Endothelial cell (in vitro differentiated cells): ENCODE measurements around the gene ABCA3. TPM values are rescaled to one million over a fixed set of nuclear protein-coding genes. Genes with fewer than 3 reads are reported as not detected.
A peak's percentile ranks its signal among the peaks of the same experiment; 100 is the strongest.

Source experiments
- DNase-seq: peaks from one replicate; pipeline ENCODE4 v3.0.0; 2021; ENCODE audit warnings: low spot score
- H3K27ac Mint-ChIP-seq: one replicate; pipeline ENCODE4 v1.8.0; 2021; ENCODE audit warnings: mixed read lengths, inconsistent platforms; ENCODE audit not compliant: unreplicated experiment
- H3K27me3 Mint-ChIP-seq: one replicate; pipeline ENCODE4 v1.8.0; 2021; ENCODE audit warnings: mild to moderate bottlenecking, moderate library complexity, mixed read lengths, inconsistent platforms; ENCODE audit not compliant: unreplicated experiment
- H3K36me3 Mint-ChIP-seq: one replicate; pipeline ENCODE4 v1.8.0; 2021; ENCODE audit warnings: mild to moderate bottlenecking, low read depth, mixed read lengths, inconsistent platforms; ENCODE audit not compliant: unreplicated experiment
- H3K4me1 Mint-ChIP-seq: one replicate; pipeline ENCODE4 v1.8.0; 2021; ENCODE audit warnings: mild to moderate bottlenecking, mixed read lengths, inconsistent platforms; ENCODE audit not compliant: unreplicated experiment
- H3K4me3 Mint-ChIP-seq: one replicate; pipeline ENCODE4 v1.8.0; 2021; ENCODE audit warnings: mild to moderate bottlenecking, mixed read lengths, inconsistent platforms; ENCODE audit not compliant: unreplicated experiment
- H3K9me3 Mint-ChIP-seq: one replicate; pipeline ENCODE4 v1.8.0; 2021; ENCODE audit warnings: mixed read lengths, inconsistent platforms; ENCODE audit not compliant: unreplicated experiment
- microRNA-seq: library from miRNA; unstranded; fragments of <30 nt; microRNA quantifications from one replicate; pipeline ENCODE4, GENCODE V29; 2020; ENCODE audit not compliant: unreplicated experiment
- total RNA-seq: library from RNA; stranded (reverse); fragmentation: NEBNext Ultra II Directional; extraction: Animal tissue kit (Norgen Biotek cat#: 25700); gene quantifications from one replicate; pipeline ENCODE4 v1.2.1, GENCODE V29; 2021; ENCODE audit not compliant: unreplicated experiment
- TF ChIP-seq, protein P1 (sequence below): fragments of 200-600 bp; sonication (generic); IDR thresholded peaks from one replicate; pipeline ENCODE4 v1.5.0; 2021; ENCODE audit warnings: antibody characterized with exemption; ENCODE audit not compliant: unreplicated experiment

ABCA3 gene
- total RNA-seq, 1 donor from 2014 or later: 10.4 TPM

GRCh38 chr16:2226245-2226793, 114.2 kb downstream of the ABCA3 start:
- H3K4me3 Mint-ChIP-seq: peak overlapping the region; percentile 25

More at GRCh38 chr16:2226245-2226793, 114.2 kb downstream of the ABCA3 start:
- Mint-ChIP-seq H3K36me3 (no peaks in the 10 kb centered on the region), H3K9me3 (no peaks in the 10 kb centered on the region), H3K27ac (no peak overlapping the region), H3K4me1 (no peaks in the 10 kb centered on the region), H3K27me3 (peaks cover 6% of the 10 kb centered on the region)
- TF ChIP-seq, protein P1, sequence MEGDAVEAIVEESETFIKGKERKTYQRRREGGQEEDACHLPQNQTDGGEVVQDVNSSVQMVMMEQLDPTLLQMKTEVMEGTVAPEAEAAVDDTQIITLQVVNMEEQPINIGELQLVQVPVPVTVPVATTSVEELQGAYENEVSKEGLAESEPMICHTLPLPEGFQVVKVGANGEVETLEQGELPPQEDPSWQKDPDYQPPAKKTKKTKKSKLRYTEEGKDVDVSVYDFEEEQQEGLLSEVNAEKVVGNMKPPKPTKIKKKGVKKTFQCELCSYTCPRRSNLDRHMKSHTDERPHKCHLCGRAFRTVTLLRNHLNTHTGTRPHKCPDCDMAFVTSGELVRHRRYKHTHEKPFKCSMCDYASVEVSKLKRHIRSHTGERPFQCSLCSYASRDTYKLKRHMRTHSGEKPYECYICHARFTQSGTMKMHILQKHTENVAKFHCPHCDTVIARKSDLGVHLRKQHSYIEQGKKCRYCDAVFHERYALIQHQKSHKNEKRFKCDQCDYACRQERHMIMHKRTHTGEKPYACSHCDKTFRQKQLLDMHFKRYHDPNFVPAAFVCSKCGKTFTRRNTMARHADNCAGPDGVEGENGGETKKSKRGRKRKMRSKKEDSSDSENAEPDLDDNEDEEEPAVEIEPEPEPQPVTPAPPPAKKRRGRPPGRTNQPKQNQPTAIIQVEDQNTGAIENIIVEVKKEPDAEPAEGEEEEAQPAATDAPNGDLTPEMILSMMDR: no peak
- no peak for DNase-seq

Small RNA genes within 50 kb of the gene (microRNA-seq; reads per million reads assigned to microRNA genes)
- 0.83 reads per million, percentile 7 among the genes with 10 or more reads in this experiment for gene MIR3677
- not detected for gene MIR4717

Other genes starting within 250 kb of the ABCA3 start
- gene PKD1, start 204.8 kb downstream of the ABCA3 start, total RNA-seq: 70.0 TPM
- gene RAB26, start 192.1 kb downstream of the ABCA3 start, total RNA-seq: 1.9 TPM
- 190 TPM for gene TRAF7, start 184.9 kb downstream of the ABCA3 start, total RNA-seq
- 2.4 TPM for gene CASKIN1, start 144.1 kb downstream of the ABCA3 start, total RNA-seq
- 35.4 TPM for gene MLST8, start 135.3 kb downstream of the ABCA3 start, total RNA-seq
- 21.1 TPM for gene BRICD5, start 129.9 kb downstream of the ABCA3 start, total RNA-seq
- 31.5 TPM for gene PGP, start 125.9 kb downstream of the ABCA3 start, total RNA-seq
- gene E4F1, start 117.1 kb downstream of the ABCA3 start, total RNA-seq: 35.9 TPM
- gene DNASE1L2, start 104.3 kb downstream of the ABCA3 start, total RNA-seq: 1.0 TPM
- gene ECI1, start 89.1 kb downstream of the ABCA3 start, total RNA-seq: 27.1 TPM
- gene RNPS1, start 72.6 kb downstream of the ABCA3 start, total RNA-seq: 203 TPM
- 30.2 TPM for gene CCNF, start 88.7 kb upstream of the ABCA3 start, total RNA-seq
- gene TEDC2, start 119.4 kb upstream of the ABCA3 start, total RNA-seq: 9.1 TPM
- gene NTN3, start 130.6 kb upstream of the ABCA3 start, total RNA-seq: not detected
- gene TBC1D24, start 134.4 kb upstream of the ABCA3 start, total RNA-seq: 17.3 TPM
- 157 TPM for gene ATP6V0C, start 173.2 kb upstream of the ABCA3 start, total RNA-seq
- 53.3 TPM for gene AMDHD2, start 179.6 kb upstream of the ABCA3 start, total RNA-seq
- not detected for gene CEMP1, start 190.7 kb upstream of the ABCA3 start, total RNA-seq
- 33.6 TPM for gene PDPK1, start 197.3 kb upstream of the ABCA3 start, total RNA-seq